B cell (primary cell): ENCODE data around the gene MYO1B. TPM values are rescaled to one million over a fixed set of nuclear protein-coding genes. Genes with fewer than 3 reads are reported as not detected.

Source experiments
- ATAC-seq: fragments of 200-7000 bp; cut with Tn5 transposase; one replicate; pipeline ENCODE4 v1.10.0; 2021; ENCODE audit warnings: low read depth, mild to moderate bottlenecking, moderate number of reproducible peaks, moderate library complexity
- CTCF ChIA-PET: fragments of 350-600 bp; sonication (Branson Sonifier 250); formaldehyde crosslinking; loops from one replicate; lab custom pipeline; 2021; ENCODE audit warnings: antibody characterized with exemption, inconsistent platforms; lab: Charles Lee
- POLR2A ChIA-PET: fragments of 350-600 bp; sonication (Branson Sonifier 250); formaldehyde crosslinking; loops from one replicate; lab custom pipeline; 2021; ENCODE audit warnings: antibody characterized with exemption; lab: Charles Lee
- DNase-seq: peaks from one replicate; pipeline ENCODE4 v3.0.0; 2013
- H2AFZ ChIP-seq: 2 replicates; pipeline ENCODE4 v1.6.1; 2012; ENCODE audit warnings: mild to moderate bottlenecking, low read depth, low read length; ENCODE audit not compliant: insufficient read depth, poor library complexity, severe bottlenecking
- H3K27ac ChIP-seq, 2 donors: 1 replicate in 1 of 2; 2 replicates in 1 of 2; pipeline ENCODE4 v1.5.1; 2012 to 2013; ENCODE audit warnings: low read length in 2 of 2, mild to moderate bottlenecking in 2 of 2, moderate library complexity in 1 of 2
- H3K27me3 ChIP-seq, 4 experiments: fragments of 200-600 bp in 1 of 4; sonication (generic) in 1 of 4; replicated peaks in 1 of 4; 1 replicate in 2 of 4; 2 replicates in 2 of 4; pipeline versions ENCODE4 v1.6.1 to v1.7.0; 2013 to 2016; ENCODE audit warnings: low read length in 3 of 4, mild to moderate bottlenecking in 2 of 4, mixed read lengths in 1 of 4, moderate library complexity in 1 of 4; ENCODE audit not compliant: insufficient read depth in 4 of 4, control insufficient read depth in 3 of 4; ENCODE audit errors: control extremely low read depth in 1 of 4
- H3K36me3 ChIP-seq, 2 experiments: replicated peaks in 1 of 2; 1 replicate in 1 of 2; 2 replicates in 1 of 2; pipeline versions ENCODE4 v1.6.1 to v1.7.1; 2013; ENCODE audit warnings: low read length in 1 of 2; ENCODE audit not compliant: insufficient read depth in 2 of 2, control insufficient read depth in 1 of 2; ENCODE audit errors: control extremely low read depth in 1 of 2, extremely low read depth in 1 of 2
- H3K4me1 ChIP-seq, 2 donors: fragments of 200-600 bp in 1 of 2; sonication (generic) in 1 of 2; 1 replicate in 1 of 2; 2 replicates in 1 of 2; pipeline versions ENCODE4 v1.5.1 to v1.6.1; 2013 to 2017; ENCODE audit warnings: low read length in 2 of 2; ENCODE audit not compliant: control insufficient read depth in 2 of 2, insufficient read depth in 2 of 2
- H3K4me2 ChIP-seq: replicated peaks from 2 replicates; pipeline ENCODE3; 2012; ENCODE audit warnings: mild to moderate bottlenecking, low read depth, low read length; ENCODE audit not compliant: poor library complexity, severe bottlenecking
- H3K4me3 ChIP-seq, 5 experiments: fragments of 200-600 bp in 1 of 5; sonication (generic) in 1 of 5; 1 replicate in 3 of 5; 2 replicates in 2 of 5; pipeline versions ENCODE4 v1.5.1 to v1.7.0; 2011 to 2016; ENCODE audit warnings: low read length in 4 of 5, mild to moderate bottlenecking in 4 of 5, low read depth in 2 of 5, control low read depth in 1 of 5, moderate library complexity in 1 of 5; ENCODE audit not compliant: insufficient read depth in 1 of 5; ENCODE audit errors: control extremely low read depth in 1 of 5, extremely low read depth in 1 of 5
- H3K79me2 ChIP-seq: fragments of 200-600 bp; sonication (generic); one replicate; pipeline ENCODE4 v1.6.0; 2016; ENCODE audit warnings: low read length; ENCODE audit not compliant: control insufficient read depth, insufficient read depth
- H3K9ac ChIP-seq: fragments of 200-600 bp; sonication (generic); 2 replicates; pipeline ENCODE4 v1.6.1; 2017; ENCODE audit warnings: mild to moderate bottlenecking, low read length, moderate library complexity
- H3K9me3 ChIP-seq, 3 donors: one replicate each; pipeline versions ENCODE4 v1.6.1 to v1.7.1; 2013; ENCODE audit warnings: low read length in 2 of 3; ENCODE audit not compliant: control insufficient read depth in 2 of 3, insufficient read depth in 1 of 3; ENCODE audit errors: control extremely low read depth in 1 of 3
- H4K20me1 ChIP-seq: 2 replicates; pipeline ENCODE4 v1.6.0; 2012; ENCODE audit warnings: mild to moderate bottlenecking, low read length; ENCODE audit not compliant: insufficient read depth, control insufficient read depth, poor library complexity, severe bottlenecking
- H3K27ac Mint-ChIP-seq: one replicate; pipeline ENCODE4 v1.8.0; 2021; ENCODE audit warnings: mixed read lengths
- H3K27me3 Mint-ChIP-seq: one replicate; pipeline ENCODE4 v1.8.0; 2021; ENCODE audit warnings: mixed read lengths
- H3K4me1 Mint-ChIP-seq: one replicate; pipeline ENCODE4 v1.8.0; 2021; ENCODE audit warnings: mixed read lengths
- H3K4me3 Mint-ChIP-seq: one replicate; pipeline ENCODE4 v1.8.0; 2021; ENCODE audit warnings: mixed read lengths
- H3K9me3 Mint-ChIP-seq: one replicate; pipeline ENCODE4 v1.8.0; 2022; ENCODE audit warnings: mixed read lengths; ENCODE audit not compliant: insufficient read depth
- CTCF ChIP-seq: fragments of 200-600 bp; IDR thresholded peaks from one replicate; pipeline ENCODE4 v1.8.0; 2022; ENCODE audit warnings: antibody characterized with exemption, mild to moderate bottlenecking
- EZH2 ChIP-seq: IDR thresholded peaks from 2 replicates; pipeline ENCODE4 v1.6.1; 2012; ENCODE audit warnings: borderline replicate concordance, low read depth, mild to moderate bottlenecking, moderate library complexity, low read length; ENCODE audit not compliant: insufficient read depth, poor library complexity, severe bottlenecking
- WGBS: methylation state at CpG from one replicate; pipeline ENCODE4 v1.1.5; 2013; ENCODE audit warnings: missing lambda C conversion rate; ENCODE audit not compliant: insufficient coverage; 5-methylcytosine and 5-hydroxymethylcytosine counted together
- intact Hi-C: fragments of 100-400 bp; cut with micrococcal nuclease; formaldehyde crosslinking; loops from one replicate; pipeline ENCODE4 v1.10.0; 2022
- polyA plus RNA-seq: library from polyadenylated mRNA; depleted of rRNA; stranded (reverse); fragments of >200 nt; gene quantifications from 2 replicates; pipeline ENCODE4 v1.2.3, GENCODE V29; 2012
- total RNA-seq, 2 donors: library from RNA; stranded (reverse); fragments of 120-200 nt in 1 of 2; gene quantifications; 1 replicate in 1 of 2; 2 replicates in 1 of 2; pipeline versions ENCODE4 v1.2.3 to v1.2.4, GENCODE V29; 2013 to 2022

Gene MYO1B
- total and polyA plus RNA-seq, 2 donors (not counting 1 experiment from before 2014, with no cell fraction given): 0.67 to 4.4 TPM

- H3K27me3 Mint-ChIP-seq: no peaks in the 10 kb centered on the region
- intact Hi-C loops: no loop called here
- Histone ChIP-seq H2AFZ (no peak overlapping the region), H3K4me3 (no peak overlapping the region), H3K4me2 (no peak overlapping the region), H3K9me3 (no peaks in the 10 kb centered on the region), H3K79me2 (peaks cover 6% of the 10 kb centered on the region), H4K20me1 (no peaks in the 10 kb centered on the region), H3K27ac (no peak overlapping the region), H3K36me3 (no peaks in the 10 kb centered on the region), H3K27me3 (no peaks in the 10 kb centered on the region), H3K9ac (no peak overlapping the region), H3K4me1 (peaks cover 26 to 30% of the 10 kb centered on the region in 2 donors)
- H3K9me3 Mint-ChIP-seq: no peaks in the 10 kb centered on the region
- peaks cover 30% of the 10 kb centered on the region for H3K4me1 Mint-ChIP-seq
- ATAC-seq (no peak), DNase-seq (no peak)
- H3K27ac Mint-ChIP-seq: no peak overlapping the region
- WGBS: no CpG with 5 or more reads among the region's 3 CpGs
- POLR2A ChIA-PET: no interaction called here
- H3K4me3 Mint-ChIP-seq: no peak overlapping the region
- CTCF ChIA-PET: no interaction called here
- no peak for TF ChIP-seq CTCF
Observed at GRCh38 chr2:191312163-191312562, 67.0 kb downstream of the MYO1B start.

GRCh38 chr2:191312662-191313061 is 67.5 kb downstream of the MYO1B start:
- Histone ChIP-seq H3K4me2 (no peak overlapping the region), H3K79me2 (peaks cover 6% of the 10 kb centered on the region), H3K27me3 (no peaks in the 10 kb centered on the region), H3K27ac (no peak overlapping the region), H3K36me3 (no peaks in the 10 kb centered on the region), H3K9ac (no peak overlapping the region), H4K20me1 (no peaks in the 10 kb centered on the region), H2AFZ (no peak overlapping the region), H3K9me3 (no peaks in the 10 kb centered on the region), H3K4me3 (no peak overlapping the region), H3K4me1 (peaks cover 30 to 33% of the 10 kb centered on the region in 2 donors)
- intact Hi-C loops: no loop called here
- no peak for ATAC-seq
- H3K27me3 Mint-ChIP-seq: no peaks in the 10 kb centered on the region
- CTCF ChIA-PET: no interaction called here
- TF ChIP-seq EZH2: no peak
- no peak for TF ChIP-seq CTCF
- H3K27ac Mint-ChIP-seq: no peak overlapping the region
- no peak for DNase-seq
- H3K9me3 Mint-ChIP-seq: no peaks in the 10 kb centered on the region
- H3K4me3 Mint-ChIP-seq: no peak overlapping the region
- no CpG with 5 or more reads among the region's 1 CpG for WGBS
- POLR2A ChIA-PET: interaction anchor here (0.6 kb wide), 1 partner anchor 365 kb away, joined by 12 read pairs; no protein-coding TSS in a partner anchor
- H3K4me1 Mint-ChIP-seq: peaks cover 33% of the 10 kb centered on the region
